T-helper 2 cell treated with Interferon-gamma antibody and Interleukin-4, amounts not matched to agents 100 ng/mL and 5 ng/mL, for 36 hours (primary cell): ENCODE results near the gene PRPF19. TPM values are rescaled to one million over a fixed set of nuclear protein-coding genes. Genes with fewer than 3 reads are reported as not detected.

Source experiments
- intact Hi-C: fragments of 100-400 bp; cut with micrococcal nuclease; formaldehyde crosslinking; loops from one replicate; pipeline ENCODE4 v1.15.1; 2023
- total RNA-seq: library from RNA; stranded (reverse); gene quantifications from 2 replicates; pipeline ENCODE4 v1.2.3, GENCODE V29; 2022

The PRPF19 gene
- total RNA-seq, 1 donor from 2014 or later: 185 TPM

DNA sequence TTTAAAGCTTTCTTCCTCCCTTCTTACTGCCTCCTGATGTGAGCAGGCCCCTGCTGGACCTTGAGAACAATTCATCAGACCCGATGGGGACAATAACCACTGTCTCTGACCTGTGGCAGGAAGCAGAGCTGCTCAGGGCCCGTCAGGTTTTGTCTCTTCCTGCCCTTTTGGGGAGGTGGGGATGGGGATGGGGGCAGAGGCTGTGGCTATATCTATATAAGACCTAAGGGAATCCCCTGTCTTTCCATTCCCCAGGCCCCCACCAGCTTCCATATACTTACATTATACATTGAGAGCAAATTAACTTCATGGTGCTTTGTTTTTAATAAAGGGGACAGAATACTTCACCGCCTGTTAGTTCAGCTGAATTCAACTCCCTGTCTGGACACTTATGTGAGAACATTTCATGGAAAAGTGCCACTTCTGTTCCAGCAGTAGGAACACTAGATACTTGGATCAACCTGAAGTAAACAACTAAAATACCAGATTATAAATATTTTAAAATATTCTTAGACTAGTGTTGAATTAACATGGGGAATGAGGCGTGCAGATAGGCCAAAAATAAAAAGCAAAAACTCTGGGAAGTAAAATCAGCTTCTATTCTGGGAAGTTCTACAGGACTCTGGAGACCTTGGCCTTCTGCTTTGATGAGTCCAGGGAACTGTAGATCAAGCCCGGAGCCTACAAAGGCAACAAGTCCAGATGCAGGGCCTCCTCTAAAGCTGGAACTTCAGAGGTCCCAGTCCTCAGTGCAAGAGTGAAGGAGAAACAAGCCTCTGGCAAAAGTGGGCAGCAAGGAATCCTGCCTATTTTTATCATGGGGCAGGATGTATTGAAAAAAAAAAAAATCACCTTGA, 27.9 kb downstream of the PRPF19 start:
- intact Hi-C loops: no loop called here

DNA sequence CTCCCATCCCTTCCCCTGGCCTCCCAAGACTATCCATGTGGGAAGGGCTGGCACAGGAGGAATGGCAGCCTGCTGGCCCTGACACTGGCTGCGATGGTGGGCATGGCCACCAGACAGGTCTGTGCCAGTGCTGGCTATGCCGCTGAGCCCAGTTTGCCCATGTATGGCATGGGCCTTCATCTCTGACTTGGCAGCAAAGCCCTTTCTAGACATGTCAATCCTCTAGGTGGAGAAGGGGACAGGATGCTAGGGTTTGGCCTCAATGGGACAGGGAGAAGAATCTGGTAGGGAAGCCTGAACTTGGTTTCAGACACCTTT, 30.3 kb downstream of the PRPF19 start:
- intact Hi-C loops: no loop called here

DNA sequence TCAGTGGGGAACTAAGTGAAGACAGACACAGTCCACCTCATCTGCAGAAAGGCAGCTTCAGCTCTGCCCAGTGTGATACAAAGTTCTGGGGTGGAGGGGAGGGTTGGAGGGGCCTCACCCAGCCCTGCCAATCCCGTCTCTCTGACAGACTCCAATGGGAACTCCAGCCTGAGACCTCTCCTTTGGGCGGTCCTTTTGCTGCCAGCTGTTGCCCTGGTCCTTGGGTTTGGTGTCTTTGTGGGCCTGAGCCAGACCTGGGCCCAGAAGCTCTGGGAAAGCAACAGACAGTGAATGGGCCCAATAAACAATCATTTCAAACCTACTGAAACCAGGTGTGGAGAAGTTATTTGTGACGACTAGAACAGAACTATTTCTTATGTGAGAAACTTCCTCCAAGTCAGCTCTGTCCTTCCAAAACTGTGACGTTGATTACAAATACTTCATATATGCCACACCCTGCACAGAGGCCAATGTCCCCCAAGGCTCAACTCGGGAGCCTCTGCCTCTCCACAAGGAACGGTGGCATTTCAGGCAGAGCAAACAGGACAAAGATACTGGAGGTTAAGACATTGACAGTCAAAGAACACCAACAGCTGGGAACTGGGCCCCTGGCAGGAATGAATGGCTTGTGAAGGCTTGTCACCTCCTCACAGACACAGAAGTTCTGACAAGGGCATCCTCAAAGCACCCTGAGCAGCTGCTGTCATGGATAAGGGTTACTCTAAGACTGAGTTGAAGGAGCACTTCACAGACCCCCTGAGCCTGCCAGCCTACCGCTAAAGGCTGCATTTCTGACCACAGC, 30.8 kb downstream of the PRPF19 start:
- intact Hi-C loops: no loop called here

DNA sequence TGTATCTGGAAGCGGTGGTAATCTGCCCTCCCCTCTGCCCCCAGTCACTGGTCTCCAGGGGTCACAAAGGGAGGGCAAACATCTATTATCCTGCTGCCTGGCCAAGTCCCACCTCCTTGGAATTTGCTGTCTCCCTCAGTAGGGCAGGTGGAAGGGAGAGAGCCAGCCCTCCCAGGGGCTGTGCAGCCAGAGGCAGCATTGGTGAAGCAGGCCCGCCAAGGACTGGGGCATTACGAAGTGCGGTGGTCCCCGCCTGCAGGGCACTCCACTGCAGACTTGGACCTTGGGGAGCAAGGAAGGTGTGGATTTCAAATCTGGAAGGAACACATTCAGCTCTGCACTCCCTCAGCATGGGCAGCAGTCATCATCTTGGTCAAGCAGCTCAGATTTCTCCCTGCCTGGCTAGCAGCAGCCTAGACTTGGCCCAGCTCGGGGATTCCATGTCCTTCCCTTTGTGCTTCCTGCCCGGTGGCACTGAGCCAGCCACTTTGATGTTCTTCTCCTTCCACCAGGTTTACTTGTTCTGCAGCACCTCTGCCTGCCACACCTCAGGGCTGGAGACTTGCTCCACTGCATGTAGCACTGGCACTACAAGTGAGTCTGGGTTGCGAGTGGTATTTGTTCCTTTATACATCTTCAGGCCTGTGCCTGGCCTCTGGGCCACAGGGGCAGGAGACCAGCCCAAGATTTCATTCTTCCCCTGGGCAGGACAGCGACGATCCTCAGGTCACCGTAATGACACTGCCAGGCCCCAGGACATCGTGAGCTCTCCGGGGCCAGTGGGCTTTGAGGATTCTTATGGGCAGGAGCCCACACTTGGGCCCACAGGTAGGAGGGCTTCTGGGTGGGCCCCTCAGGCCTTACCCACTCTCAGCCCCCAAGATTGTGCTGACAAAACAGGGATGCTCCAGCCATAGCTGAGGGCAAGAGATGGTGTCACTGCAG, 31.7 kb downstream of the PRPF19 start:
- intact Hi-C loops: loop anchor here (5.0 kb wide), 1 partner anchor 42 kb away; no protein-coding TSS in a partner anchor

- intact Hi-C loops: loop anchor here (5.0 kb wide), 1 partner anchor 41 kb away; no protein-coding TSS in a partner anchor
Observed at GRCh38 chr11:60873533-60873932, 32.9 kb downstream of the PRPF19 start.

DNA sequence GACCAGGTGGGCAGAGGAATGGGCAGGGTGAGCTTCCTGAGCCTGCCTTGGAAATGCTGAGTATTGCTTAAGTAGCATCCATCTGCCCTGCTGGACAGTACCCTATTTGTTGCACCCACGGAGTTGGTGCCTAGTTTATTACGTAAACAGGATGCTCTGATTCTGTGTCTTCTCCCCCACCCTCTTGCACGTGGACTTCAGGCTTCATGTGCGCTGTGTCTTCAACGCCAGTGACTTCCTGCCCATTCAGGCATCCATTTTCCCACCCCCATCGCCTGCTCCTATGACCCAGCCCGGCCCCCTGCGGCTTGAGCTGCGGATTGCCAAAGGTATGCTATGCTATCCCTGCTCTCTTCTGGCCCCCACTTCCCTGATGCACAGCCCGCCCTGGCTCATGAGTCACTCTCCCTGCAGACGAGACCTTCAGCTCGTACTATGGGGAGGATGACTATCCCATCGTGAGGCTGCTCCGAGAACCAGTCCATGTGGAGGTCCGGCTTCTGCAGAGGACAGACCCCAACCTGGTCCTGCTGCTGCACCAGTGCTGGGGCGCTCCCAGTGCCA, 33.3 kb downstream of the PRPF19 start:
- intact Hi-C loops: loop anchor here (5.0 kb wide), 1 partner anchor 41 kb away; no protein-coding TSS in a partner anchor

DNA sequence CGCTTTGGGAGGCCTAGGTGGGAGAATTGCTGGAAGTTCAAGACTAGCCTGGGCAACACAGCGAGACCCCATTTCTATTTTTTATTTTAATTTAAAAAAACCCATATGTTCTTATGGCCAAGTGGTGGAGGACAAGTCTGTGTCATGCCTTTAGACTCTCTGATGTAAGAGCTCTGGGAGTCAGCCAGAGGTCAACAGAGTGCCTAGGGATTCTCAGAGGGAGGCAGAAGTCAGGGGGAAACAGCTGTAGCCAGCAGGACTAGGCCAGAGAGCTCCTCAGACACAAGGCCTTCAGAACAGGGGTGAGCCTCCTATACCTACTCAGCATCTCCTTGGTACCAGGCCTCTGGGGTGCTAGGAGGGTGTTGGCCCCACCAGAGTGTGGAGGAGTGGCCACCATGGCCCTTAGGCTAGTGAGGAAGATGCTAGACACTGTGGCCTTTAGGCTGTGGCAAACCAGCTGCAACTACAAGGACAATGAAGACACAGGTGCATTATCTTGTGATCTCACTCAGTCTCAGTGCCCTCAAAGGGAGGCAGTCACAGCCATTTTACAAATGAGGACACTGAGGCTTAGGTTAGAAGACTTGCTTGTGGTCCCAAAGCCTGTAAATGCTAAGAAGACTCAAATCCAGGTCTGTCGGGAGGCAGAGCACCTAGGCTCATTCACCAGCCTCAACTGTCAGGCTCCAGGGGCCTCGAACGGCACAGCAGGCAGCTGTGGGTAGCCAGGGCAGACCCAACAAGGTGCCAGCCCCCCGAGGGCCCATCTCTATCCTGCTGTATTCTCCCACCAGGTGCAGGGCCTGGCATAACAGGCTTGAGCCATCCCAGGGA, 34.0 kb downstream of the PRPF19 start:
- intact Hi-C loops: loop anchor here (5.0 kb wide), 1 partner anchor 40 kb away; no protein-coding TSS in a partner anchor

DNA sequence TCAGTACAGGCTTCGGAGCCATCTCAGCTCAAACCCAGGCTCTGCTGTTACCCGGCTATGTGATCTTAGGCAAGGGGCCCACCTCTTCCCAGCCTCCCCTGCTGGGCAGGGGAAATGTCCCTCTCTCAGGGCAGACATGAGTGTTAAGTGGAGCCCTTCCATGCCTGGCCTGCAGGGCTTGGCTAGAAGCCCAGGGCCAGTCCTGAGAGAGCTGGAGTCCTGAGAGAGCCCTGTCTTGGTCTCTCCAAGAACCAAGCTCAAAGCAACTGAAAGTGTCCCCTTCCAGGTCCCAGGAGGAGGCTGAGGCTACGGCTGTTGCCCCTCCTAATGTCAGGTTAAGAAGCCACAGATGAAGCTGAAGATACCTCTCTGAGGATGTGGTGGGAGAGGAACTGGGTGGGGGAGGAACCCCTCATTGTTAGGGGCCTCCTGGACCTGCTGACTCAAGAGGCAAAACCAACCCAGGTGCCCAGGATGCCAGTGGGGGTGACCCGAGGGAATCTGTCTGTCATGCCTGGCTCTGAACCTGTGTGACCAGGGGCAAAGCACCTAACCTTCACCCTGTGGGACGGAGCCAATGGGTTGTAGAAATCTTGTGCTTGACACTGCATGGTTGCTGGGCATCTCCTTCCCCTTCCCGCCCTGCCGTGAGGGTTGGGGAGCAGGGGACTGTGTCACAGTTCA, 34.9 kb downstream of the PRPF19 start:
- intact Hi-C loops: loop anchor here (5.0 kb wide), 1 partner anchor 39 kb away; no protein-coding TSS in a partner anchor

GRCh38 chr11:60870733-60871377, 35.5 kb downstream of the PRPF19 start:
- intact Hi-C loops: loop anchor here (5.0 kb wide), 1 partner anchor 39 kb away; no protein-coding TSS in a partner anchor

- intact Hi-C loops: loop anchor here (5.0 kb wide), 1 partner anchor 38 kb away; no protein-coding TSS in a partner anchor
Observed at GRCh38 chr11:60870276-60870675, 36.1 kb downstream of the PRPF19 start.

DNA sequence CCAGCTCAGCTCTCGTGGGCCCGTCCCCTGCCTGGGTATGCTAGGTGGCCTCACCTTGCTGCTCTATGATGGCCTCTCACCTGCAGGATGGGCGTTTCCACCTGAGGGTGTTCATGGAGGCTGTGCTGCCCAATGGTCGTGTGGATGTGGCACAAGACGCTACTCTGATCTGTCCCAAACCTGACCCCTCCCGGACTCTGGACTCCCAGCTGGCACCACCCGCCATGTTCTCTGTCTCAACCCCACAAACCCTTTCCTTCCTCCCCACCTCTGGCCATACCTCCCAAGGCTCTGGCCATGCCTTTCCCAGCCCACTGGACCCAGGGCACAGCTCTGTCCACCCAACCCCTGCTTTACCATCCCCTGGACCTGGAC, 36.9 kb downstream of the PRPF19 start:
- intact Hi-C loops: no loop called here

DNA sequence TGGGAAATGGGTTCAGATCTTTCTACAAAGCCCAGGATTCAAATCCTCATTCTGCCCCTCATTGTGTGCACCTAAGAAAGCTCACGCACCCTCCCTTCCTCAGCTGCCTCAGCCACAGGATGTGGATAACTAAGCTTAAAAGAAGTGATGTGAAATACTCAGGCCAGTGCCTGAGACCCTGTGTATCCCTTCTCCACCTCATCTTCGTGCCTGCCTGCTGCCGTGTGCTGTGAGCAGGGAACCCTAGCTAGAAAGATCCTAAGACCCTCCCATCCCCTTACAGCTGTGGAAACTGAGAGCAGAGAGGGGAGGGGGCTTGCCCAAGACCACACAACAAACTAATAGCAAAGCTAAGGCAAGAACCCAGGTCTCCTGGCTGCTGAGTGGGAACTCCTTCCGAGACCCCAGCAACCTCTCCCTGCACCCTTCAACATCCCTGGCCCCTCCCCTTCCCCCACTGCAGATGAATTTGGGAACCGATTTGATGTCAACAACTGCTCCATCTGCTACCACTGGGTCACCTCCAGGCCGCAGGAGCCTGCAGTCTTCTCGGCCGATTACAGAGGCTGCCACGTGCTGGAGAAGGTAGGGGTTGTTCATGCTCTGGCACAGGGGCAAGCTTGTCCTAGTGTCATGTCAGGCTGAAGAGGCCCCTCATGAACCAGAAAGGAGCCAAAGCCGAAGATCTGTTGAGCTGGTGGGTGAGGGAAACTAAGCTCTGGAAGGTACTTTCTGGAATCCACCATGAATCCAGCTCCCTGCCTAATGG, 37.5 kb downstream of the PRPF19 start:
- intact Hi-C loops: no loop called here

GRCh38 chr11:60867871-60868681, 38.3 kb downstream of the PRPF19 start:
- intact Hi-C loops: no loop called here

GRCh38 chr11:60866911-60867870, 39.2 kb downstream of the PRPF19 start, which contains the start of gene ZP1:
TSS of gene ZP1 (plus strand) at chr11:60867542. CDS start at chr11:60867562, 20 bp downstream.
- intact Hi-C loops: no loop called here

GRCh38 chr11:60864856-60865513, 41.4 kb downstream of the PRPF19 start:
- intact Hi-C loops: no loop called here
